ENCODE data around the gene TEAD4.

- TF ChIP-seq CTCF (IDR thresholded peaks at IDR 0.05) (no peak), ZFX (IDR thresholded peaks at IDR 0.05; ENCODE audit: borderline replicate concordance) (no peak)
Observed at GRCh38 chr12:2941524-2941923, 17.7 kb upstream of the TEAD4 start.

Data from 22Rv1 (cell line).